HUES6 (cell line): ENCODE data around the gene PDIA2.
"Not testable (repeated sequence)": the region's sequence is repeated elsewhere in the genome, so short reads cannot be mapped to it uniquely, and the experiment has no call there.

Experiments
- H3K27ac ChIP-seq: 2 replicates; pipeline ENCODE4 v1.7.0; 2013; ENCODE audit warnings: low read depth, mild to moderate bottlenecking, low read length, inconsistent platforms
- H3K27me3 ChIP-seq: 2 replicates; pipeline ENCODE4 v1.6.1; 2013; ENCODE audit warnings: low read length; ENCODE audit not compliant: control insufficient read depth, insufficient read depth
- H3K36me3 ChIP-seq: 2 replicates; pipeline ENCODE4 v1.6.1; 2013; ENCODE audit warnings: low read length; ENCODE audit not compliant: control insufficient read depth, insufficient read depth
- H3K4me1 ChIP-seq: 2 replicates; pipeline ENCODE4 v1.6.1; 2013; ENCODE audit warnings: low read length; ENCODE audit not compliant: control insufficient read depth, insufficient read depth
- H3K4me3 ChIP-seq: 2 replicates; pipeline ENCODE4 v1.5.1; 2013; ENCODE audit warnings: low read depth, low read length
- H3K9ac ChIP-seq: one replicate; pipeline ENCODE4 v1.6.1; 2013; ENCODE audit warnings: mild to moderate bottlenecking, low read length
- H3K9me3 ChIP-seq: 2 replicates; pipeline ENCODE4 v1.6.1; 2013; ENCODE audit warnings: low read depth, low read length; ENCODE audit not compliant: control insufficient read depth, insufficient read depth

The PDIA2 gene

DNA sequence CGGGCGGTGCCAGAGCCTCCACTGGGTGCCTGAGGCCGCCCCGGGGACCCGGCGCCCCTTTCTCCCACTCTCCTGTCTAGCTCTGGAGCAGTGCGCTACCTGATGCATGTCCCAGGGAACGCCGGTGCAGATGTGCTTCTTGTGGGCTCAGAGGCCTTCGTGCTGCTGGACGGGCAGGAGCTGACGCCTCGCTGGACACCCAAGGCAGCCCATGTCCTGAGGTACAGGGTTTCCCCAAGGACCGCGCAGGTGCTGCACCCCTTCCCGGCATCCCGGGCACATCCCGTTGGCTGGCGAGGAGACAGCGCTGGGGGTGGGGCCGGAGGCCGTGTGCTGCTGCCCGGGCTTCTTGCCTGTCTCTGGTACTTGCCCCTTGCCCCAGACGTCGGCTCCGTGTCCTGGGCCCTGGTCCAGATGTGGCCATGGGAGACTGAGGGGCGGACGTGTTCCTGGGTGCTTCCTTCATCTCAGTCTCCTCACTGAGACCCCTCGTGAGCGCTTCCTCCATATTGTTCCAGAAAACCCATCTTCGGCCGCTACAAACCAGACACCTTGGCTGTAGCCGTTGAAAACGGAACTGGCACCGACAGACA, 19.7 kb upstream of the PDIA2 start:
- H3K36me3 ChIP-seq = peaks cover 57% of the 10 kb centered on the region

DNA sequence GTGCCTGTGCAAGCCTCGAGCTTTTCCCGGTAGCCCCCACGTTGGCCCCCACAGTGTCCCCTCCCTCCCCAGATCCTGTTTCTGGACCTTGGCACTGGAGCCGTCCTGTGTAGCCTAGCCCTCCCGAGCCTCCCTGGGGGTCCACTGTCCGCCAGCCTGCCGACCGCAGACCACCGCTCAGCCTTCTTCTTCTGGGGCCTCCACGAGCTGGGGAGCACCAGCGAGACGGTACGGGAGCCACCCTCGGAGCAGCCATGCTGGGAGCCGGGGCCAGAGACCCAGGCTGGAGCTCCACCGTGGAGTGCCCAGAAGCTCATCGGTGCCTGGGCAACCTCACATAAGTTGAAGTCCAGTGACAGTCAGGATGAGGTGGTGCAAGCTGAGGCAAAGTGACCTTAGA, 19.0 kb upstream of the PDIA2 start:
- no peaks in the 10 kb centered on the region for H3K9me3 ChIP-seq
- H3K9ac ChIP-seq = no peak overlapping the region
- H3K27me3 ChIP-seq = no peaks in the 10 kb centered on the region
- peaks cover 57% of the 10 kb centered on the region for H3K36me3 ChIP-seq
- no peaks in the 10 kb centered on the region for H3K4me1 ChIP-seq
- no peak overlapping the region for H3K4me3 ChIP-seq
- no peak overlapping the region for H3K27ac ChIP-seq

More for the DNA sequence above, 19.7 kb upstream of the PDIA2 start:
- H3K9me3 ChIP-seq = no peaks in the 10 kb centered on the region
- no peak overlapping the region for H3K9ac ChIP-seq
- H3K27me3 ChIP-seq = no peaks in the 10 kb centered on the region
- no peak overlapping the region for H3K4me3 ChIP-seq
- no peak overlapping the region for H3K27ac ChIP-seq
- H3K4me1 ChIP-seq = no peaks in the 10 kb centered on the region

DNA sequence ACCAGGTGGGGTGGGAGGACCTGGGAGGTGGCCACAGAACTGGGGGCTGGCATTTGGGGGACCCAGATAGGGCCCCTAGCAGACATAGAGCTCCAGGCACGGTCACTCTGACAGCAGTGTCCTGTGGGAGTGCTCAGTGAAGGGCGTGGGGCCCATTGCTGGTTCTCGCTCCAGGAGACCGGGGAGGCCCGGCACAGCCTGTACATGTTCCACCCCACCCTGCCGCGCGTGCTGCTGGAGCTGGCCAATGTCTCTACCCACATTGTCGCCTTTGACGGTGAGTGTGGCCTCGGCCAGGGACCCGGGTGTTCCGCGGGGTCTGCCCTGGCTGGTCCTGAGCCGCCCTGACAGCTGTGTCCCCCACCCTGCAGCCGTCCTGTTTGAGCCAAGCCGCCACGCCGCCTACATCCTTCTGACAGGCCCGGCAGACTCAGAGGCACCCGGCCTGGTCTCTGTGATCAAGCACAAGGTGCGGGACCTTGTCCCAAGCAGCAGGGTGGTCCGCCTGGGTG, 18.5 kb upstream of the PDIA2 start:
- no peaks in the 10 kb centered on the region for H3K27me3 ChIP-seq
- peaks cover 52% of the 10 kb centered on the region for H3K36me3 ChIP-seq
- no peak overlapping the region for H3K9ac ChIP-seq
- H3K4me1 ChIP-seq = no peaks in the 10 kb centered on the region
- no peak overlapping the region for H3K4me3 ChIP-seq
- no peak overlapping the region for H3K27ac ChIP-seq
- H3K9me3 ChIP-seq = no peaks in the 10 kb centered on the region

DNA sequence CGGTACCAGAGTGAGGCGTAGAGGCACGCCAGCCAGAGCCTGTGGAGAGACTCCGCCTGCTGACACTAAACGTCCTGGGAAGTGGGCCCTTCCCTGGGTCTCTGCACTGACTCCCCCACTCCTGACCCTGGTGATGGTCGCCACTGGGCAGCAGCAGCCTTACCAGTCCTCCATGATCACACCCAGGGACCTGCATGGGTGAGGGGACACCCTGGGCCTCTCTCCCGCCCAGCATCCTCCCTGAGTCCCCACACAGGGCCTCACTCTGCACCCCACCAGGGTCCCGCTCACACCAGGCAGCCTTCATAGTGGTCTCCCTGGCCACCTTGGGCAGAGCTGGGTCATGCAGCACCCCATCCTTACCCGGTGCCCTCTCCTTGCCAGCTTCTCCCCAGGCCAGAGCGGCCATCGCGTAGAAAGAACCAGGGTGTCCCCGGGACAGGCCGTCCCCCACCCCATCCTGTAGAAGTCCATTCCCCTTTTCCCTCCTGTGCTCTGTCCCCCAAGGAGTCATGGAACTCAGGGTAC, 17.9 kb upstream of the PDIA2 start:
- Histone ChIP-seq H3K9me3 (no peaks in the 10 kb centered on the region), H3K4me1 (no peaks in the 10 kb centered on the region), H3K27ac (no peak overlapping the region), H3K36me3 (peaks cover 47% of the 10 kb centered on the region), H3K27me3 (no peaks in the 10 kb centered on the region), H3K9ac (no peak overlapping the region), H3K4me3 (no peak overlapping the region)

DNA sequence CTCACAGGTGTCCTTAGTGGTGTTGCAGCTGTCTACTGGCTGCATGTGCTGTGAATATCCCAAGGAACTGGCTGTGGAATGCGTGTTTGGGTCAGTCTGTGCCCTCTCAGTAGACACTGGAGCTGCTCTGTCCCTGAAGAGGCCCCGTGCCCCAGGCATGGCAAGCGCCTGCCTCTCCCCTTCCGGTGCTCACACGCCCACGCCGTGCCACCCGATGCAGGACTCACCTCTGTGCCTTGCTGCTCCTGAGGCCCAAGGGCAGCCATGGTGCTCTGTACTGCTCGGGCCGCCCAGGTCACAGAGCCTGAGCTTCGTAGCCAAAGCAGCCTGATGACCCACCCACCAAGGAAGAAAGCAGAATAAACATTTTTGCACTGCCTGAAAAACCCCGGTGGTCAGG, 17.3 kb upstream of the PDIA2 start:
- Histone ChIP-seq H3K9ac (no peak overlapping the region), H3K27me3 (no peaks in the 10 kb centered on the region), H3K9me3 (no peaks in the 10 kb centered on the region), H3K4me3 (no peak overlapping the region), H3K27ac (no peak overlapping the region), H3K4me1 (no peaks in the 10 kb centered on the region), H3K36me3 (peaks cover 40% of the 10 kb centered on the region)

DNA sequence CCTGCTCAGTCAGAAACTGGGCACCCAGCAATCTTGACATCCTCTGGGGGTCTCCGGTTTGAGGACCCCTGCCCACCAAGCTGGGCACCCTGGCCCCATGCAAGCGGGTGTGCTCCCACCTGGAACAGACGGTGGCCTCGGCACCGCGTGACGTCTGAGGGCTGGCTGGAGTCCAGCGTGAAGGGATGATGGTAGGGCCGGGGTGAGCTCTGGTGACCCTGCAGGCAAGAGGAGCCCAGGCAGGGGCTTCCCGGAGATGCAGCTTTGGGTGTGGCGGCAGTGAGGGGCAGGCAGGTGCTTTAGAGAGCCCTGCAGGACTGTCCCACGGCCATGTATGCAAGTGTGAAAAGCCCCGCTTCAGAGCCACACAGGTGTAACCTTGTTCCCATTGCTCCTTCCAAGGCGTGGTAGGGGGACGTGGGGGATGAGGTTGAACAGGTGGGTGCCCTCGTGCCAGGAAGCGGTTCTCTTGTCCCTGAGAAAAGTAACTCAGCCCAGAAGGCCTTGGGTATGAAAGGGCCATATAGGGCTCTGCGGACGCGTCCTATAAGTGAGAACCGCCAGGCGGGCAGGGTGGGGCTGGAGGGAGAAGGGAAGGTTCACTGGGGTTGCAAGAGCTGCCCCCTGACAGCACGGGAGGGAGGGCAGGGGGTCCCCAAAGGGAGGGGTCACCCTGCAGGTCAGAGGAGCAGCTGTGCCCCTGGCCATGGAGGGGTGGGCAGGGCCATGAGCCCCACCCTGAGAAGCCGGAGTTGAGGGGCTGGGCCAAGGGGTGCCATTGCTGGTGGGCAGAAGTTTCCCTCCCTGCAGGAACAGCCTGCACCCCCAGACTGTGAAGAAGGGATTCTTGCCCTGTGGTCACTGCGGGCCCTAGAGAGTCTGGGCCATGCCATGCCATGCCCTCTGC, 16.5 kb upstream of the PDIA2 start:
- no peak overlapping the region for H3K4me3 ChIP-seq
- H3K9me3 ChIP-seq = no peaks in the 10 kb centered on the region
- no peak overlapping the region for H3K27ac ChIP-seq
- no peaks in the 10 kb centered on the region for H3K27me3 ChIP-seq
- H3K4me1 ChIP-seq = no peaks in the 10 kb centered on the region
- peaks cover 34% of the 10 kb centered on the region for H3K36me3 ChIP-seq
- H3K9ac ChIP-seq = no peak overlapping the region

DNA sequence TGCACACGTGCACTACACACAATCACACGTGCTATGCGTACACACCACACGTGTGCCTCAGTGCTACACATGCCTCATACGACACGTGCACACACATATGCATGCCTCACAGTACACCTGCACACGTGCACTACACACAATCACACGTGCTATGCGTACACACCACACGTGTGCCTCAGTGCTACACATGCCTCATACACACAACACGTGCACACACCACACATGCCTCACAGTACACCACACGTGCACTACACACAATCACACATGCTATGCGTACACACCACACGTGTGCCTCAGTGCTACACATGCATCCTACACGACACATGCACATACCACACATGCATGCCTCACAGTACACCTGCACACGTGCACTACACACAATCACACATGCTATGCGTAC, 15.4 kb upstream of the PDIA2 start:
- not testable (repeated sequence) for H3K4me3 ChIP-seq, H3K9ac ChIP-seq, H3K27me3 ChIP-seq, H3K27ac ChIP-seq, H3K4me1 ChIP-seq, H3K9me3 ChIP-seq
- peaks cover 24% of the 10 kb centered on the region for H3K36me3 ChIP-seq

DNA sequence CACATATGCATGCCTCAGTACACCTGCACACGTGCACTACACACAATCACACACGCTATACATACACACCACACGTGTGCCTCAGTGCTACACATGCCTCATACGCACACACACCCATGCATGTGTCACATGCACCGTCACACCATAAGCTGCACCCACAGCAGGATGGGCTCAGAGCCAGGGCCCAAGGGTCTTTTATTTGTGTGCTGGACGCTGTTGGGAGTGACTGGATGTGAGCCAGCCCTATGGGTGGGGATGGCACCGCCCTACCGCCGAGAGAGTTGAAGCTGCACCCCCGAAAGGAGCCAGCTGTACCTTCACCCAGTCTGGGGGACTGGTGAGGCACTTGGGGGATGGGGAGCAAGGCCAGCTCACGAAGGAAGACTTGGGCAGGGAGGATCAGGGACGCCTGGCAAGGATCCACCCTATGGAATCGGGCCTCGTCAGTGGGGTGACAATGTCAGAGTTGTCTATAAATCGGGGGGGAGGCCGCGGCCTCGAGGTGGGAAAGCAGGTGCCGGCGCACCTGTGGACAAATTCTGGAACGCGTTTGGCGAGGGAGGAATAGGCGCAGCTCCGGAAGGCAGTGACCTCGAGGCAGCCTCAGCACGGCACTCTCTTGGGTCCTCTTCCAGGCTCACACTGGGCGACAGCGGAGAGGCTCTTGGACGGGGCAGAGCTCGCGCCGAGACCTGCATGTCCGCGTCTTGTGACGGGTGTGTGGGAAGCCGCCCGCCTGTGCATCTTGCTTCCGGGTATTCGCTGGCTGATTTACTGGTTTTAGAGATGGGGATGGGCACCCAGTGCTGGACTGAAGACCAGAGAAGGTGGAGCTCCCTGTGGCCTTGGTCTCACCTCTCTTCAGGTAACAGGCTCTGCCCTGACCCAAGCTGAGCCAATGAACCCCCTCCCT, 14.6 kb upstream of the PDIA2 start:
- H3K27me3 ChIP-seq = peaks cover 8% of the 10 kb centered on the region; the same call in 1 of the 2 replicates
- no peaks in the 10 kb centered on the region for H3K4me1 ChIP-seq
- no peaks in the 10 kb centered on the region for H3K9me3 ChIP-seq
- H3K36me3 ChIP-seq = peaks cover 18% of the 10 kb centered on the region
- no peak overlapping the region for H3K9ac ChIP-seq
- no peak overlapping the region for H3K4me3 ChIP-seq
- H3K27ac ChIP-seq = no peak overlapping the region

DNA sequence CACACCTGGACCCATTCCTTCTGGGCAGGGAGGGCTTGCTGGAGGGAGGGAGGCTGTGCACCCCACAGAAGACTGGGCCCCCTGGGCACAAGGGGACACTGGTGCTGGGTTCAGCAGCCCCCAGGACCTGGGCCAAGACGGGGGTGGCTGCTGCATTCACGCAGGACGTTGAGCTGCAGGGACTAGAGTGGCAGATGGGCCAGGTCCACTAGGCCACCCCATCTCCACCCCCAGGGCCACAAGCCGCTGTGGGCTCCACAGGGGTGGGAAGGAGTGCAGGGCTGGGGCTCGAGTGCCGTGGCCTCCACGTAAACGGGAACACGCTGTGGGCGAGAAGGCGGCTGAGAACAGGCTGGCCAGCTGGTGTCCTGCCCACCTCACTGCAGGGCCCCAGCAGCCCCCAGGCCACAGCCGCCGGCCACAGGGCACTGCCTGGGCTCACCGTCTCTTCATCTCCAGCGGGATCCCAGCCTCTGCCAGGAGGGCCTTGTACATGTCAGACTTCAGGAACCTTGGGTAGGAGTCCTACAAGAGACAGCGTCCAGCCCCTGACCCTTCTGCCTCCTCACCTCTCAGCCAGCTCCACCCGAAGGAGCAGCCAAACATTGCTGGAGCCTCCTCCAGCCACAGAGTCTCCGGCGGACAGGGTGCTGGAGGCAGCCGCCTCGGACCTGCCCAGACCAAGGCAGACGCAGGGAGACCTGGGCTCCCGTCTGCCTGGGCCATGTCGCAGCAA, 13.7 kb upstream of the PDIA2 start:
- no peaks in the 10 kb centered on the region for H3K4me1 ChIP-seq
- H3K4me3 ChIP-seq = no peak overlapping the region
- no peak overlapping the region for H3K27ac ChIP-seq
- H3K36me3 ChIP-seq = peaks cover 10% of the 10 kb centered on the region
- H3K9ac ChIP-seq = no peak overlapping the region
- no peaks in the 10 kb centered on the region for H3K9me3 ChIP-seq
- H3K27me3 ChIP-seq = peaks cover 15% of the 10 kb centered on the region
